CD14-positive monocyte (primary cell): ENCODE results near the gene CATSPER4. TPM values are rescaled to one million over a fixed set of nuclear protein-coding genes. Genes with fewer than 3 reads are reported as not detected.
A peak's percentile ranks its signal among the peaks of the same experiment; 100 is the strongest.

Source experiments
- DNase-seq, 3 donors: peaks; one replicate each; pipeline ENCODE4 v3.0.0-alpha.2; 2011 to 2022
- H2AFZ ChIP-seq: 2 replicates; pipeline ENCODE4 v1.6.0; 2012; ENCODE audit warnings: mild to moderate bottlenecking, low read depth, low read length, inconsistent platforms; ENCODE audit not compliant: insufficient read depth, poor library complexity, severe bottlenecking
- H3K27ac ChIP-seq, 2 donors: 1 replicate in 1 of 2; 2 replicates in 1 of 2; pipeline ENCODE4 v1.5.1; 2012 to 2013; ENCODE audit warnings: low read length in 2 of 2, control low read depth in 1 of 2, inconsistent platforms in 1 of 2, low read depth in 1 of 2, mild to moderate bottlenecking in 1 of 2
- H3K27me3 ChIP-seq, 2 donors: one replicate each; pipeline versions ENCODE4 v1.6.0 to v1.6.1; 2011 to 2013; ENCODE audit warnings: low read length in 2 of 2; ENCODE audit not compliant: control insufficient read depth in 2 of 2, insufficient read depth in 2 of 2
- H3K36me3 ChIP-seq, 2 donors: replicated peaks in 1 of 2; 1 replicate in 1 of 2; 2 replicates in 1 of 2; pipeline versions ENCODE4 v1.5.1 to v1.6.1; 2012 to 2013; ENCODE audit warnings: low read length in 2 of 2, control low read depth in 1 of 2, inconsistent platforms in 1 of 2, mild to moderate bottlenecking in 1 of 2; ENCODE audit not compliant: insufficient read depth in 2 of 2, control insufficient read depth in 1 of 2
- H3K4me1 ChIP-seq, 2 donors: 1 replicate in 1 of 2; 2 replicates in 1 of 2; pipeline versions ENCODE4 v1.5.1 to v1.6.1; 2012 to 2013; ENCODE audit warnings: low read length in 2 of 2, control low read depth in 1 of 2, inconsistent platforms in 1 of 2, mild to moderate bottlenecking in 1 of 2, moderate library complexity in 1 of 2; ENCODE audit not compliant: insufficient read depth in 2 of 2, control insufficient read depth in 1 of 2
- H3K4me2 ChIP-seq: replicated peaks from 2 replicates; pipeline ENCODE3; 2012; ENCODE audit warnings: low read length, moderate library complexity, mild to moderate bottlenecking; ENCODE audit not compliant: poor library complexity, severe bottlenecking; ENCODE audit errors: extremely low read depth
- H3K4me3 ChIP-seq, 3 experiments: fragments of 200-600 bp in 1 of 3; sonication (generic) in 1 of 3; replicated peaks in 1 of 3; 1 replicate in 2 of 3; 2 replicates in 1 of 3; pipeline ENCODE4 v1.5.1; 2011 to 2013; ENCODE audit warnings: low read length in 3 of 3, mild to moderate bottlenecking in 3 of 3, control low read depth in 2 of 3, low read depth in 2 of 3, inconsistent platforms in 1 of 3, moderate library complexity in 1 of 3
- H3K79me2 ChIP-seq: 2 replicates; pipeline ENCODE4 v1.6.0; 2012; ENCODE audit warnings: mild to moderate bottlenecking, control low read depth, inconsistent platforms, low read length, moderate library complexity; ENCODE audit not compliant: insufficient read depth
- H3K9ac ChIP-seq: 2 replicates; pipeline ENCODE4 v1.6.0; 2017; ENCODE audit warnings: low read length, mild to moderate bottlenecking; ENCODE audit not compliant: insufficient read depth, poor library complexity, severe bottlenecking
- H3K9me3 ChIP-seq, 2 donors: replicated peaks in 1 of 2; 1 replicate in 1 of 2; 2 replicates in 1 of 2; pipeline versions ENCODE4 v1.5.1 to v1.6.1; 2012 to 2013; ENCODE audit warnings: low read length in 2 of 2, control low read depth in 1 of 2; ENCODE audit not compliant: control insufficient read depth in 1 of 2, insufficient read depth in 1 of 2
- H4K20me1 ChIP-seq: 2 replicates; pipeline ENCODE4 v1.6.0; 2012; ENCODE audit warnings: mild to moderate bottlenecking, low read length, control low read depth, moderate library complexity; ENCODE audit not compliant: insufficient read depth
- H3K27ac Mint-ChIP-seq, 7 donors: one replicate each; pipeline ENCODE4 v1.8.0; 2020; ENCODE audit warnings: mild to moderate bottlenecking in 7 of 7, mixed read lengths in 7 of 7, moderate library complexity in 6 of 7, inconsistent platforms in 2 of 7
- H3K27me3 Mint-ChIP-seq, 3 donors: one replicate each; pipeline ENCODE4 v1.8.0; 2021 to 2022; ENCODE audit warnings: low read depth in 3 of 3, mild to moderate bottlenecking in 3 of 3, mixed read lengths in 3 of 3, moderate library complexity in 3 of 3, inconsistent platforms in 1 of 3
- H3K36me3 Mint-ChIP-seq, 2 donors: one replicate each; pipeline ENCODE4 v1.8.0; 2020; ENCODE audit warnings: mixed read lengths in 2 of 2, inconsistent platforms in 1 of 2, mild to moderate bottlenecking in 1 of 2
- H3K4me1 Mint-ChIP-seq: one replicate; pipeline ENCODE4 v1.8.0; 2020; ENCODE audit warnings: mild to moderate bottlenecking, mixed read lengths
- H3K4me3 Mint-ChIP-seq, 2 donors: one replicate each; pipeline ENCODE4 v1.8.0; 2020; ENCODE audit warnings: mild to moderate bottlenecking in 2 of 2, mixed read lengths in 2 of 2, moderate library complexity in 1 of 2
- H3K9me3 Mint-ChIP-seq, 7 donors: one replicate each; pipeline ENCODE4 v1.8.0; 2020 to 2022; ENCODE audit warnings: mixed read lengths in 7 of 7, mild to moderate bottlenecking in 6 of 7, moderate library complexity in 6 of 7, inconsistent platforms in 2 of 7
- CTCF ChIP-seq: fragments of 200-600 bp; IDR thresholded peaks from one replicate; pipeline ENCODE4 v1.8.0; 2022; ENCODE audit warnings: antibody characterized with exemption, mild to moderate bottlenecking
- WGBS: methylation state at CpG from one replicate; pipeline ENCODE4 v1.1.5; 2013; ENCODE audit warnings: missing lambda C conversion rate; ENCODE audit not compliant: insufficient coverage; 5-methylcytosine and 5-hydroxymethylcytosine counted together
- intact Hi-C, 2 donors: fragments of 100-400 bp; cut with micrococcal nuclease; formaldehyde crosslinking; loops; one replicate each; pipeline versions ENCODE4 v1.15.0 to v1.15.1; 2023
- polyA plus RNA-seq, 3 donors: library from polyadenylated mRNA; depleted of rRNA in 1 of 3; unstranded in 2 of 3; stranded (reverse) in 1 of 3; fragments of 300-500 nt in 2 of 3; fragments of >200 nt in 1 of 3; fragmentation: Illumina TruSeq in 2 of 3; gene quantifications; 1 replicate in 2 of 3; 2 replicates in 1 of 3; pipeline ENCODE4 v1.2.3, GENCODE V29; 2012 to 2021

The CATSPER4 gene
- polyA plus RNA-seq, 3 donors = not detected

- peak overlapping the region; percentile 35 for H3K4me2 ChIP-seq
- WGBS = 39% methylated on average over 6 of the region's 19 CpGs
- Mint-ChIP-seq H3K36me3 (no peaks in the 10 kb centered on the region), H3K9me3 (no peaks in the 10 kb centered on the region), H3K27me3 (peaks cover 3 to 6% (median 4%) of the 10 kb centered on the region in 3 donors), H3K27ac (no peak overlapping the region), H3K4me3 (peak overlapping the region in 1 of 2 donors; percentile 39), H3K4me1 (peaks cover 20% of the 10 kb centered on the region)
- H3K4me1 ChIP-seq = peaks cover 13 to 20% of the 10 kb centered on the region in 2 donors
- H3K27me3 ChIP-seq = no peaks in the 10 kb centered on the region
- H3K79me2 ChIP-seq = no peaks in the 10 kb centered on the region
- intact Hi-C loops = loop anchor here (1.0 to 10.0 kb wide), 3 partner anchors 40 to 110 kb away; no protein-coding TSS in a partner anchor
- no peak overlapping the region for H3K9ac ChIP-seq
- H4K20me1 ChIP-seq = no peaks in the 10 kb centered on the region
- H3K27ac ChIP-seq = no peak overlapping the region
- no peak overlapping the region for H3K4me3 ChIP-seq
- peak; percentile 67 to 87 (median 81) for DNase-seq
- H2AFZ ChIP-seq = peak overlapping the region; percentile 56
- no peaks in the 10 kb centered on the region for H3K36me3 ChIP-seq
- H3K9me3 ChIP-seq = no peaks in the 10 kb centered on the region
- TF ChIP-seq CTCF = peak; percentile 89
Measured at GRCh38 chr1:26145041-26145959, 45.1 kb upstream of the CATSPER4 start.

GRCh38 chr1:26145960-26146294, 44.5 kb upstream of the CATSPER4 start:
- intact Hi-C loops = loop anchor here (1.0 to 10.0 kb wide), 3 partner anchors 41 to 111 kb away; no protein-coding TSS in a partner anchor
- WGBS = 86% methylated on average over 6 of the region's 6 CpGs
- Histone ChIP-seq H3K36me3 (no peaks in the 10 kb centered on the region), H3K27ac (no peak overlapping the region), H3K9me3 (no peaks in the 10 kb centered on the region), H2AFZ (no peak overlapping the region), H3K4me3 (no peak overlapping the region), H3K9ac (no peak overlapping the region), H3K4me2 (no peak overlapping the region), H3K4me1 (peaks cover 13 to 20% of the 10 kb centered on the region in 2 donors), H3K27me3 (no peaks in the 10 kb centered on the region), H3K79me2 (no peaks in the 10 kb centered on the region), H4K20me1 (no peaks in the 10 kb centered on the region)
- Mint-ChIP-seq H3K4me3 (no peak overlapping the region), H3K27ac (no peak overlapping the region), H3K4me1 (peaks cover 20% of the 10 kb centered on the region), H3K36me3 (no peaks in the 10 kb centered on the region), H3K9me3 (no peaks in the 10 kb centered on the region), H3K27me3 (peaks cover 3 to 8% (median 4%) of the 10 kb centered on the region in 3 donors)
- TF ChIP-seq CTCF = no peak
- DNase-seq = no peak
